Measurements from ENCODE around the gene CD53. TPM values are rescaled to one million over a fixed set of nuclear protein-coding genes. Genes with fewer than 3 reads are reported as not detected.
A peak's percentile ranks its signal among the peaks of the same experiment; 100 is the strongest.

CD53 gene
- total RNA-seq, 1 experiment from 2014 or later: 1.4 TPM

GRCh38 chr1:110890474-110891196 lies 17.7 kb downstream of the CD53 start (continued):
- TF ChIP-seq, protein P1, sequence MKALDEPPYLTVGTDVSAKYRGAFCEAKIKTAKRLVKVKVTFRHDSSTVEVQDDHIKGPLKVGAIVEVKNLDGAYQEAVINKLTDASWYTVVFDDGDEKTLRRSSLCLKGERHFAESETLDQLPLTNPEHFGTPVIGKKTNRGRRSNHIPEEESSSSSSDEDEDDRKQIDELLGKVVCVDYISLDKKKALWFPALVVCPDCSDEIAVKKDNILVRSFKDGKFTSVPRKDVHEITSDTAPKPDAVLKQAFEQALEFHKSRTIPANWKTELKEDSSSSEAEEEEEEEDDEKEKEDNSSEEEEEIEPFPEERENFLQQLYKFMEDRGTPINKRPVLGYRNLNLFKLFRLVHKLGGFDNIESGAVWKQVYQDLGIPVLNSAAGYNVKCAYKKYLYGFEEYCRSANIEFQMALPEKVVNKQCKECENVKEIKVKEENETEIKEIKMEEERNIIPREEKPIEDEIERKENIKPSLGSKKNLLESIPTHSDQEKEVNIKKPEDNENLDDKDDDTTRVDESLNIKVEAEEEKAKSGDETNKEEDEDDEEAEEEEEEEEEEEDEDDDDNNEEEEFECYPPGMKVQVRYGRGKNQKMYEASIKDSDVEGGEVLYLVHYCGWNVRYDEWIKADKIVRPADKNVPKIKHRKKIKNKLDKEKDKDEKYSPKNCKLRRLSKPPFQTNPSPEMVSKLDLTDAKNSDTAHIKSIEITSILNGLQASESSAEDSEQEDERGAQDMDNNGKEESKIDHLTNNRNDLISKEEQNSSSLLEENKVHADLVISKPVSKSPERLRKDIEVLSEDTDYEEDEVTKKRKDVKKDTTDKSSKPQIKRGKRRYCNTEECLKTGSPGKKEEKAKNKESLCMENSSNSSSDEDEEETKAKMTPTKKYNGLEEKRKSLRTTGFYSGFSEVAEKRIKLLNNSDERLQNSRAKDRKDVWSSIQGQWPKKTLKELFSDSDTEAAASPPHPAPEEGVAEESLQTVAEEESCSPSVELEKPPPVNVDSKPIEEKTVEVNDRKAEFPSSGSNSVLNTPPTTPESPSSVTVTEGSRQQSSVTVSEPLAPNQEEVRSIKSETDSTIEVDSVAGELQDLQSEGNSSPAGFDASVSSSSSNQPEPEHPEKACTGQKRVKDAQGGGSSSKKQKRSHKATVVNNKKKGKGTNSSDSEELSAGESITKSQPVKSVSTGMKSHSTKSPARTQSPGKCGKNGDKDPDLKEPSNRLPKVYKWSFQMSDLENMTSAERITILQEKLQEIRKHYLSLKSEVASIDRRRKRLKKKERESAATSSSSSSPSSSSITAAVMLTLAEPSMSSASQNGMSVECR (CRISPR knock-in tag; IDR thresholded peaks at IDR 0.05; ENCODE audit: borderline replicate concordance): no peak
- TF ChIP-seq ERG (CRISPR knock-in tag; IDR thresholded peaks at IDR 0.05): no peak
- TF ChIP-seq SP1 (CRISPR knock-in tag; conservative IDR thresholded peaks at IDR 0.05): no peak
- no peak for TF ChIP-seq OVOL2 (CRISPR knock-in tag; IDR thresholded peaks at IDR 0.05; ENCODE audit: borderline replicate concordance)
- TF ChIP-seq, protein P2, sequence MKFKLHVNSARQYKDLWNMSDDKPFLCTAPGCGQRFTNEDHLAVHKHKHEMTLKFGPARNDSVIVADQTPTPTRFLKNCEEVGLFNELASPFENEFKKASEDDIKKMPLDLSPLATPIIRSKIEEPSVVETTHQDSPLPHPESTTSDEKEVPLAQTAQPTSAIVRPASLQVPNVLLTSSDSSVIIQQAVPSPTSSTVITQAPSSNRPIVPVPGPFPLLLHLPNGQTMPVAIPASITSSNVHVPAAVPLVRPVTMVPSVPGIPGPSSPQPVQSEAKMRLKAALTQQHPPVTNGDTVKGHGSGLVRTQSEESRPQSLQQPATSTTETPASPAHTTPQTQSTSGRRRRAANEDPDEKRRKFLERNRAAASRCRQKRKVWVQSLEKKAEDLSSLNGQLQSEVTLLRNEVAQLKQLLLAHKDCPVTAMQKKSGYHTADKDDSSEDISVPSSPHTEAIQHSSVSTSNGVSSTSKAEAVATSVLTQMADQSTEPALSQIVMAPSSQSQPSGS (CRISPR knock-in tag; IDR thresholded peaks at IDR 0.05; ENCODE audit: borderline replicate concordance, low read depth): no peak

GRCh38 chr1:110893908-110894490 lies 21.1 kb downstream of the CD53 start:
- H3K4me3 Mint-ChIP-seq: no peak overlapping the region
- peaks cover 6% of the 10 kb centered on the region for H3K4me1 Mint-ChIP-seq
- no peaks in the 10 kb centered on the region for H3K36me3 Mint-ChIP-seq
- POLR2A ChIA-PET: no interaction called here
- no peak for DNase-seq (ENCODE audit: low spot score)
- no peak overlapping the region for H3K27ac Mint-ChIP-seq
- no peaks in the 10 kb centered on the region for H3K9me3 Mint-ChIP-seq
- no peaks in the 10 kb centered on the region for H3K27me3 Mint-ChIP-seq (ENCODE audit: low read depth)
- CTCF ChIA-PET: no interaction called here
- peak; percentile 26; the same call in 1 of the 2 replicates for ATAC-seq
- TF ChIP-seq, protein P3, sequence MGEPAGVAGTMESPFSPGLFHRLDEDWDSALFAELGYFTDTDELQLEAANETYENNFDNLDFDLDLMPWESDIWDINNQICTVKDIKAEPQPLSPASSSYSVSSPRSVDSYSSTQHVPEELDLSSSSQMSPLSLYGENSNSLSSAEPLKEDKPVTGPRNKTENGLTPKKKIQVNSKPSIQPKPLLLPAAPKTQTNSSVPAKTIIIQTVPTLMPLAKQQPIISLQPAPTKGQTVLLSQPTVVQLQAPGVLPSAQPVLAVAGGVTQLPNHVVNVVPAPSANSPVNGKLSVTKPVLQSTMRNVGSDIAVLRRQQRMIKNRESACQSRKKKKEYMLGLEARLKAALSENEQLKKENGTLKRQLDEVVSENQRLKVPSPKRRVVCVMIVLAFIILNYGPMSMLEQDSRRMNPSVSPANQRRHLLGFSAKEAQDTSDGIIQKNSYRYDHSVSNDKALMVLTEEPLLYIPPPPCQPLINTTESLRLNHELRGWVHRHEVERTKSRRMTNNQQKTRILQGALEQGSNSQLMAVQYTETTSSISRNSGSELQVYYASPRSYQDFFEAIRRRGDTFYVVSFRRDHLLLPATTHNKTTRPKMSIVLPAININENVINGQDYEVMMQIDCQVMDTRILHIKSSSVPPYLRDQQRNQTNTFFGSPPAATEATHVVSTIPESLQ (CRISPR knock-in tag; IDR thresholded peaks at IDR 0.05): no peak
- TF ChIP-seq CREM (CRISPR knock-in tag; IDR thresholded peaks at IDR 0.05) (no peak), JAZF1 (CRISPR knock-in tag; IDR thresholded peaks at IDR 0.05) (no peak), NR3C1 (CRISPR knock-in tag; conservative IDR thresholded peaks at IDR 0.05; ENCODE audit: low read depth) (no peak), GABPB1 (CRISPR knock-in tag; IDR thresholded peaks at IDR 0.05) (no peak), ATF1 (CRISPR knock-in tag; IDR thresholded peaks at IDR 0.05) (no peak), USF1 (CRISPR knock-in tag; IDR thresholded peaks at IDR 0.05) (no peak), ZNF263 (CRISPR knock-in tag; IDR thresholded peaks at IDR 0.05; ENCODE audit: low read depth) (no peak), ZNF671 (CRISPR knock-in tag; IDR thresholded peaks at IDR 0.05) (no peak), RORB (CRISPR knock-in tag; IDR thresholded peaks at IDR 0.05) (no peak), IRF2 (CRISPR knock-in tag; IDR thresholded peaks at IDR 0.05; ENCODE audit: borderline replicate concordance, low read depth) (no peak)
- TF ChIP-seq, protein P4, sequence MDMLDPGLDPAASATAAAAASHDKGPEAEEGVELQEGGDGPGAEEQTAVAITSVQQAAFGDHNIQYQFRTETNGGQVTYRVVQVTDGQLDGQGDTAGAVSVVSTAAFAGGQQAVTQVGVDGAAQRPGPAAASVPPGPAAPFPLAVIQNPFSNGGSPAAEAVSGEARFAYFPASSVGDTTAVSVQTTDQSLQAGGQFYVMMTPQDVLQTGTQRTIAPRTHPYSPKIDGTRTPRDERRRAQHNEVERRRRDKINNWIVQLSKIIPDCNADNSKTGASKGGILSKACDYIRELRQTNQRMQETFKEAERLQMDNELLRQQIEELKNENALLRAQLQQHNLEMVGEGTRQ (CRISPR knock-in tag; IDR thresholded peaks at IDR 0.05): no peak
- TF ChIP-seq, protein P5, sequence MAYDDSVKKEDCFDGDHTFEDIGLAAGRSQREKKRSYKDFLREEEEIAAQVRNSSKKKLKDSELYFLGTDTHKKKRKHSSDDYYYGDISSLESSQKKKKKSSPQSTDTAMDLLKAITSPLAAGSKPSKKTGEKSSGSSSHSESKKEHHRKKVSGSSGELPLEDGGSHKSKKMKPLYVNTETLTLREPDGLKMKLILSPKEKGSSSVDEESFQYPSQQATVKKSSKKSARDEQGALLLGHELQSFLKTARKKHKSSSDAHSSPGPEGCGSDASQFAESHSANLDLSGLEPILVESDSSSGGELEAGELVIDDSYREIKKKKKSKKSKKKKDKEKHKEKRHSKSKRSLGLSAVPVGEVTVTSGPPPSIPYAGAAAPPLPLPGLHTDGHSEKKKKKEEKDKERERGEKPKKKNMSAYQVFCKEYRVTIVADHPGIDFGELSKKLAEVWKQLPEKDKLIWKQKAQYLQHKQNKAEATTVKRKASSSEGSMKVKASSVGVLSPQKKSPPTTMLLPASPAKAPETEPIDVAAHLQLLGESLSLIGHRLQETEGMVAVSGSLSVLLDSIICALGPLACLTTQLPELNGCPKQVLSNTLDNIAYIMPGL (CRISPR knock-in tag; IDR thresholded peaks at IDR 0.05): no peak
- TF ChIP-seq, protein P6, sequence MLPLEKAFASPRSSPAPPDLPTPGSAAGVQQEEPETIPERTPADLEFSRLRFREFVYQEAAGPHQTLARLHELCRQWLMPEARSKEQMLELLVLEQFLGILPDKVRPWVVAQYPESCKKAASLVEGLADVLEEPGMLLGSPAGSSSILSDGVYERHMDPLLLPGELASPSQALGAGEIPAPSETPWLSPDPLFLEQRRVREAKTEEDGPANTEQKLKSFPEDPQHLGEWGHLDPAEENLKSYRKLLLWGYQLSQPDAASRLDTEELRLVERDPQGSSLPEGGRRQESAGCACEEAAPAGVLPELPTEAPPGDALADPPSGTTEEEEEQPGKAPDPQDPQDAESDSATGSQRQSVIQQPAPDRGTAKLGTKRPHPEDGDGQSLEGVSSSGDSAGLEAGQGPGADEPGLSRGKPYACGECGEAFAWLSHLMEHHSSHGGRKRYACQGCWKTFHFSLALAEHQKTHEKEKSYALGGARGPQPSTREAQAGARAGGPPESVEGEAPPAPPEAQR (CRISPR knock-in tag; IDR thresholded peaks at IDR 0.05): no peak

Data from WTC11 (cell line).